Measurements from ENCODE around the gene C1QB.

- TF ChIP-seq EP300 (IDR thresholded peaks at IDR 0.05) (no peak), POLR2AphosphoS5 (IDR thresholded peaks at IDR 0.05) (no peak)
- TF ChIP-seq, protein P1, sequence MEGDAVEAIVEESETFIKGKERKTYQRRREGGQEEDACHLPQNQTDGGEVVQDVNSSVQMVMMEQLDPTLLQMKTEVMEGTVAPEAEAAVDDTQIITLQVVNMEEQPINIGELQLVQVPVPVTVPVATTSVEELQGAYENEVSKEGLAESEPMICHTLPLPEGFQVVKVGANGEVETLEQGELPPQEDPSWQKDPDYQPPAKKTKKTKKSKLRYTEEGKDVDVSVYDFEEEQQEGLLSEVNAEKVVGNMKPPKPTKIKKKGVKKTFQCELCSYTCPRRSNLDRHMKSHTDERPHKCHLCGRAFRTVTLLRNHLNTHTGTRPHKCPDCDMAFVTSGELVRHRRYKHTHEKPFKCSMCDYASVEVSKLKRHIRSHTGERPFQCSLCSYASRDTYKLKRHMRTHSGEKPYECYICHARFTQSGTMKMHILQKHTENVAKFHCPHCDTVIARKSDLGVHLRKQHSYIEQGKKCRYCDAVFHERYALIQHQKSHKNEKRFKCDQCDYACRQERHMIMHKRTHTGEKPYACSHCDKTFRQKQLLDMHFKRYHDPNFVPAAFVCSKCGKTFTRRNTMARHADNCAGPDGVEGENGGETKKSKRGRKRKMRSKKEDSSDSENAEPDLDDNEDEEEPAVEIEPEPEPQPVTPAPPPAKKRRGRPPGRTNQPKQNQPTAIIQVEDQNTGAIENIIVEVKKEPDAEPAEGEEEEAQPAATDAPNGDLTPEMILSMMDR (IDR thresholded peaks at IDR 0.05) = no peak
These were observed 28.7 kb downstream of the C1QB start for GRCh38 chr1:22681556-22682276.

Measured in sigmoid colon (tissue), 4 donors.